Measurements from ENCODE around the gene NUDT17.

DNA sequence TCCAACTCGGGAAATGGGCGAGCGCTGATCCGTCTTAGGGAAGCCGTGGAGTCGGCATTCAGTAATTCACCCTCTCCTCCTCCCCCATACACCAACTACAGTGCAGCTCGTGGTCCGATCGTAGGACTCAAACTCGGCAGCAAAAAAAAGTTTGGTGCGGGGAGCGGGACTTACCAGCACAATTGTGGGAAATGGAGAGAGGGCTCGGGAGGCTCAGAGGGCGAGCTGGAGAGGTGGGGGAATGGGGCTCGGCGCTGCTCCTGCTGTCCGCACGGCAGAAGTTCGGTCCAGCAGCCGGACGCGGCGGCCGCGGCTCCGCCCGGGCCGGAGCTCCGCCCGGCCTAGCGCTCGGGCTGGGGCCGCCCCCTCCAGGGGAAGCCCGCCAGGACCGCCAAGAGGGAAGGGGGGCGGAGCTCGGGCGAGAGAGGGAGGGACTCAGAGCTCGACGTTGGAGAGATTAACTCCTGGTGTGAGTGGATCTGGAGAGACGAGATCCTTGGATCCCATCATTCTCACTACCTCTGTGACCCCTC, 14.1 kb downstream of the NUDT17 start:
- TF ChIP-seq, protein P1, sequence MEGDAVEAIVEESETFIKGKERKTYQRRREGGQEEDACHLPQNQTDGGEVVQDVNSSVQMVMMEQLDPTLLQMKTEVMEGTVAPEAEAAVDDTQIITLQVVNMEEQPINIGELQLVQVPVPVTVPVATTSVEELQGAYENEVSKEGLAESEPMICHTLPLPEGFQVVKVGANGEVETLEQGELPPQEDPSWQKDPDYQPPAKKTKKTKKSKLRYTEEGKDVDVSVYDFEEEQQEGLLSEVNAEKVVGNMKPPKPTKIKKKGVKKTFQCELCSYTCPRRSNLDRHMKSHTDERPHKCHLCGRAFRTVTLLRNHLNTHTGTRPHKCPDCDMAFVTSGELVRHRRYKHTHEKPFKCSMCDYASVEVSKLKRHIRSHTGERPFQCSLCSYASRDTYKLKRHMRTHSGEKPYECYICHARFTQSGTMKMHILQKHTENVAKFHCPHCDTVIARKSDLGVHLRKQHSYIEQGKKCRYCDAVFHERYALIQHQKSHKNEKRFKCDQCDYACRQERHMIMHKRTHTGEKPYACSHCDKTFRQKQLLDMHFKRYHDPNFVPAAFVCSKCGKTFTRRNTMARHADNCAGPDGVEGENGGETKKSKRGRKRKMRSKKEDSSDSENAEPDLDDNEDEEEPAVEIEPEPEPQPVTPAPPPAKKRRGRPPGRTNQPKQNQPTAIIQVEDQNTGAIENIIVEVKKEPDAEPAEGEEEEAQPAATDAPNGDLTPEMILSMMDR (IDR thresholded peaks at IDR 0.05), result peak in 3 of 12 donors; percentile 9 to 32 (median 19)
- TF ChIP-seq POLR2A (IDR thresholded peaks at IDR 0.05), result peak; percentile 8 to 70

Data from heart left ventricle (tissue), 13 donors.